Measurements from ENCODE around the gene SF1.
"Not testable (repeated sequence)": the region's sequence is repeated elsewhere in the genome, so short reads cannot be mapped to it uniquely, and the experiment has no call there.

GRCh38 chr11:64815433-64815832 is 37.1 kb upstream of the SF1 start:
- not testable (repeated sequence) for TF ChIP-seq CTCF (conservative IDR thresholded peaks at IDR 0.05; ENCODE audit: low read length); EZH2phosphoT487 (IDR thresholded peaks at IDR 0.05; ENCODE audit: borderline replicate concordance)
